ENCODE data around the gene RBM6.
A peak's percentile ranks its signal among the peaks of the same experiment; 100 is the strongest.
"Not testable (repeated sequence)": the region's sequence is repeated elsewhere in the genome, so short reads cannot be mapped to it uniquely, and the experiment has no call there.

The RBM6 gene

GRCh38 chr3:50047426-50047825, 107.5 kb downstream of the RBM6 start:
- H3K4me3 ChIP-seq (ENCODE audit: low read length), result no peak overlapping the region
- DNase-seq (ENCODE audit: low read depth, low spot score), result no peak

GRCh38 chr3:50050361-50050760, 110.4 kb downstream of the RBM6 start:
- no peak for DNase-seq (ENCODE audit: low read depth, low spot score)
- no peak overlapping the region for H3K4me3 ChIP-seq (ENCODE audit: low read length)

GRCh38 chr3:50057756-50058155, 117.8 kb downstream of the RBM6 start:
- no peak overlapping the region for H3K4me3 ChIP-seq (ENCODE audit: low read length)
- DNase-seq (ENCODE audit: low read depth, low spot score), result no peak

DNA sequence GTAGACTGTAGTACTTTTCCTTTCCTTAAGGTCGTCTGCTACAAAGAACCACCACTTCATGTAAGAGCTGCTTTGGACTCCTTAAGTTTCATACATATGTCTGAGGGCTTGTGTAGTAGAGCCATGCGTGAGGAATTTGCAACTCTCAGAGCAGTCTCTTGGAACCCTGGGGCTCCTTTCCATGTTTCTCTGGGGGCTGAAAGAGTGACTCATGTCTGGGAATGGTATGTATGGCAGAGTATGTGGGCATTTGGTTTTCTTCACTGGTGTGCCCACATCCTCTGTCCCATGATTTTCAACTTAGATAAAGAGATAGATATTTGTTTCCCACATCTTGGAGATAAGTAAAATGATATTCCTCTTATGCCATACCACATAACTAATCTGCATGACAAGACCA, 128.2 kb downstream of the RBM6 start:
- H3K4me3 ChIP-seq (ENCODE audit: low read length), result no peak overlapping the region
- DNase-seq (ENCODE audit: low read depth, low spot score), result no peak

DNA sequence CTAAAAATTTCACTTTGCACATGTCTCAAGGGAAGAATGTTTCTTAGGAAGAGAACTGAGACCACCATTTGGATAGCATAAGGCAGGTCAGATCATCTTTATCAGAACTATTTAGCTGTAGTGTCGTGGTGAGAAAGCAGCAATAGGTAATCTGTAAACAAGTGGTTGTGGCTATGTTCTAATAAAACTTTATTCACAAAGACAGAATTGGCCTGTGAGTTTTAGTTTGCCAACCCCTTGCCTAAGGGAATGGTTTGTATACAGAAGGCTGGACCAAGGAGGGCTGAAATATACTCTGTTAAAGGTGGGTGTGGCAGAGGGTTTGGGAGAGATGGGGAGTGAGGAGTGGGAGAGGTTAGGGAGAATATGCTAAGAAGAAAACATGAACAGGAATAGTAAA, 138.1 kb downstream of the RBM6 start:
- no peak overlapping the region for H3K4me3 ChIP-seq (ENCODE audit: low read length)
- no peak for DNase-seq (ENCODE audit: low read depth, low spot score)

DNA sequence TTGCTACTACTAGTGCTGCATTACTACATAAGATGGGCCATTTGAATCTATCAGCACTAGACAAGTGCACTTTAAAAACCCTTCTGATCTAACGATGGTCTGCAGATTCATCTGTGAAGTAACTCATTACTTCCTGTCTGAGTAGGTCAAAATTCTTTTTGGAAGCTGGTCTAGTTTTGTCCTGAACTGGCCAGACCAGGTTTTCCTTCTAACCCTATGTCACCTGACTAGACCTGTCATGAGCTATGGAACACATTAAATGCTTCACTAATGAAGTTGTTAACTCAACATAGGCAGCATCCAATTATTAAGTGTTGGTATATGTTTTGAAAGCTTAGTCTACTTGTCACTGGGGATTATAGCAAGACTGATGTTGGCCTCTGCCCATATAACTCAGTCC, 138.7 kb downstream of the RBM6 start:
- H3K4me3 ChIP-seq (ENCODE audit: low read length), result no peak overlapping the region
- no peak for DNase-seq (ENCODE audit: low read depth, low spot score)

- not testable (repeated sequence) for DNase-seq (ENCODE audit: low read depth, low spot score); H3K4me3 ChIP-seq (ENCODE audit: low read length)
Observed at GRCh38 chr3:50084951-50085350, 145.0 kb downstream of the RBM6 start.

GRCh38 chr3:50088725-50089608, 149.0 kb downstream of the RBM6 start, which contains the start of gene RBM5:
TSS of gene RBM5 (plus strand) at chr3:50088919. CDS start at chr3:50090435, 1,516 bp downstream.
- peak within 1 kb of the TSS; percentile 100 for H3K4me3 ChIP-seq (ENCODE audit: low read length)
- DNase-seq (ENCODE audit: low read depth, low spot score), result peak; percentile 91

DNA sequence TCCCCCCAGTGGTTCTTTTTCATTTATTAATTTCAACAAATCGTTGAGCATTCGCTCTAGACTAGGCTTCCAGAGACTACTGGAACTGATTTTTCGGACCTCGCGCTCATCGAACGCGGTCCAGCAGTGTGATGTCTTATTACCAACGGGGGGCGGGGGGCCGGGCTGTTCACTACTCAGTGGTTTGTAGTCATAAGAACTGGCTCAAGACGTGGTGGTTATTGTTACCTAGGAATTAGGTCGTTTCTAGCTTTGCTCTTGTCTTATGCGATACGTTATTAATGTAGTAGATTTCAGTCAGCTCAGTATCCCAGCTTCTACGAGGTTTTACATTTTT, 149.6 kb downstream of the RBM6 start:
- no peak for DNase-seq (ENCODE audit: low read depth, low spot score)
- H3K4me3 ChIP-seq (ENCODE audit: low read length), result peak overlapping the region; percentile 100

- no peak overlapping the region for H3K4me3 ChIP-seq (ENCODE audit: low read length)
- DNase-seq (ENCODE audit: low read depth, low spot score), result no peak
Observed at GRCh38 chr3:50090984-50091383, 151.0 kb downstream of the RBM6 start.

- DNase-seq (ENCODE audit: low read depth, low spot score), result no peak
Observed at GRCh38 chr3:50095352-50095998, 155.5 kb downstream of the RBM6 start.

GRCh38 chr3:50100386-50100785, 160.4 kb downstream of the RBM6 start:
- H3K4me3 ChIP-seq (ENCODE audit: low read length), result no peak overlapping the region
- DNase-seq (ENCODE audit: low read depth, low spot score), result no peak

More at GRCh38 chr3:50095352-50095998, 155.5 kb downstream of the RBM6 start:
- no peak overlapping the region for H3K4me3 ChIP-seq (ENCODE audit: low read length)

- no peak for DNase-seq (ENCODE audit: low read depth, low spot score)
- no peak overlapping the region for H3K4me3 ChIP-seq (ENCODE audit: low read length)
Observed at GRCh38 chr3:50100956-50101845, 161.3 kb downstream of the RBM6 start.

- DNase-seq (ENCODE audit: low read depth, low spot score), result no peak
- H3K4me3 ChIP-seq (ENCODE audit: low read length), result no peak overlapping the region
Observed at GRCh38 chr3:50102558-50102957, 162.6 kb downstream of the RBM6 start.

- no peak overlapping the region for H3K4me3 ChIP-seq (ENCODE audit: low read length)
- no peak for DNase-seq (ENCODE audit: low read depth, low spot score)
Observed at GRCh38 chr3:50111757-50112156, 171.8 kb downstream of the RBM6 start.

DNA sequence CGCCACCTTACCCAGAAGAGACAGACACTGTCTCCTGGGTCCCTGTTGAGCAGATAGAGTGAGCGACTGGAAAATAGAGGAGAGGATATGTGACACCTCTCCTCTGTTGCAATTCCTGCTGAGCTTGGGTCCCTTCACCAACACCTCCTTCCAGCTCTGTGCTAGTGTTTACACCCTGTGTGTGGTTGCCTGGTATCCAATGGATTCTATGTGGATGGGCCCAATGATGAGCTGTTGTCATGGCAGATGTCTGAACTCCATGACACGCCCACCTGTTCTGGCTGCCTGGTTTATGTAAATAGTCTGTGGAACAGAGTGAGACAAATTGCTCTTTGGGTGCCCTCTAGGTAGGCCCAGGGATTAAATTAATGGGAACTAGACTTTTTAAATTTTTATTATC, 172.5 kb downstream of the RBM6 start:
- no peak overlapping the region for H3K4me3 ChIP-seq (ENCODE audit: low read length)
- no peak for DNase-seq (ENCODE audit: low read depth, low spot score)

- H3K4me3 ChIP-seq (ENCODE audit: low read length), result no peak overlapping the region
- DNase-seq (ENCODE audit: low read depth, low spot score), result no peak
Observed at GRCh38 chr3:50117120-50117519, 177.2 kb downstream of the RBM6 start.

- no peak for DNase-seq (ENCODE audit: low read depth, low spot score)
Observed at GRCh38 chr3:50118237-50118636, 178.3 kb downstream of the RBM6 start.

DNA sequence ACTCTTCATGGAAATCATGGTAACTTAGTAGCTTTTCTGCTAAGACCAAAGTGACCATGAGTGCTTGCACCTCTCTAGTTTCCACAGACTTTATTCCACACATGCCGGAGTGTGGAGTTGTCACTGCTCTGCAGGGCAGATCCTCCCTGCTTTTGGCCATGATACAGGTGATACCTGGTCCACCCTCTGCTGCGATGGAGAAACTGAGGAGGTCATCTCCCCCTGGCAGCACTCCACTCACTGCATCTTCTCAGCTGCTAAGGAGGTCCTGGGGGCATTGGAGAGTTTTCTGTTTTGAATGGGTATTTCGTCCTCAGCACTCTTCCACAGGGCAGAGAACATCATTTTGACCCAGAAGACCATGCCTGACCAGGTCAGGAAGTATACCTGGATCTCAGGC, 179.8 kb downstream of the RBM6 start:
- H3K4me3 ChIP-seq (ENCODE audit: low read length), result no peak overlapping the region
- DNase-seq (ENCODE audit: low read depth, low spot score), result no peak

More at GRCh38 chr3:50118237-50118636, 178.3 kb downstream of the RBM6 start:
- H3K4me3 ChIP-seq (ENCODE audit: low read length), result no peak overlapping the region

Measured in Jurkat, Clone E6-1 (cell line).